GM18867 (cell line): ENCODE data around the gene EML1.
A peak's percentile ranks its signal among the peaks of the same experiment; 100 is the strongest.

Source experiments
- ATAC-seq: cut with Tn5 transposase; IDR thresholded peaks from one replicate; pipeline ENCODE4 v1.9.1; 2021; ENCODE audit warnings: mild to moderate bottlenecking, moderate library complexity; ENCODE audit not compliant: unreplicated experiment

EML1 gene

DNA sequence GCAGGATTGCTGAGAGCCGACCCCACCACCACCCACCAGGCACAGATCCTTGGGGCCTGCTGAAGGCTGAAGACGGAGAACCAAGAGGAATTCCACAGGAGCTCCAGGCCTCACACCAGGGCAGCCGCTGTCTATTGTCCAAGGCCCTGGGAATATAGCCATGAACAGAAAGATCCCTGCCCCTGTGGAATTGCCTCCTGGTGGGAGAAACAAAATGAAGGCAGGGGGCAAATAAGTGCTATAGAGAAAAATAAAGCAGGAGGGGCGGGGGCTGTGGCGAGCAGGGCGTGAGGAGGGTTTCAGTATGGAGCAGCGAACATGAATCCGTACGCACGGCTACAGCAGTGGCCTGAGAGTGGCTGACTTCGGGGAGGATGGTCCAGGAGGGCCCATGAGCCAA is 96.1 kb downstream of the EML1 start:
- ATAC-seq: no peak

DNA sequence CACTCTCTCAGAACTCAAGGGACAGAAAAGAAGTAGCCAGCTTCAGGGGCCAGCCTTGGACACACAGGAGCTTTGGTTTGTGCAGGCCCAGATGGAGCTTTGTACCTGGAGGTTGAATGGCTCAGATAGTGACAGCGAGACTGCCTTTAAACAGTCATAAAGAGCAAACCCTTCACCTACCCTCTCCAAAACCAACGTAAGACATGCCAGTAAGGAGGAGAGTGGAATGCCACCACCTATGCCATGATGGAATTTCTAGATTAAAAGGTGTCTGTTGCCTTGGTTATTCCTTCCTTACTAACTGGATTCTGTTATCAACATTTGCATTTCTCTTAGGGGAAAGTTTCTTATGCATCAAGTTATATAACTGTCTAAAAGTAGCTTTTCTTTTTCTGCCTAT is 98.1 kb downstream of the EML1 start:
- ATAC-seq: no peak

DNA sequence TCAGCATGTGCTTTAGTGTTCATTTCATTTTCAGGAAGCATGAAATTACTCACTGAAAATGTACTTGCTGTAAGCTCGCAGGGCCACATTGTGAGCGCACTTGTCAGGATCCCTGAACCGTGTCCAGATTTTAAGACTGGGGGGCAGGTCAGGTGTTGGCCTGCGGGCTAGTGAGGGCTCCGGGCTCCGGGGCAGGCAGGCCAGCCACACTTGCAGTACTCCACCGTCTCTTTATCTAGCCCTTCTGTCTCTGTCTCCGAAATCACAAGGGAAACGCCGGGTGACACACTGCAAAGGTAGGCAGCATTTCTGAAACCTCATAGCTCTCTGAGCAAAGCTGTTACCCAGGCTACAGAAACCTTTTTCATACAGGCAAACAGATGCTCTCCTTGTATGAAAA is 98.7 kb downstream of the EML1 start:
- peak; percentile 62 for ATAC-seq

DNA sequence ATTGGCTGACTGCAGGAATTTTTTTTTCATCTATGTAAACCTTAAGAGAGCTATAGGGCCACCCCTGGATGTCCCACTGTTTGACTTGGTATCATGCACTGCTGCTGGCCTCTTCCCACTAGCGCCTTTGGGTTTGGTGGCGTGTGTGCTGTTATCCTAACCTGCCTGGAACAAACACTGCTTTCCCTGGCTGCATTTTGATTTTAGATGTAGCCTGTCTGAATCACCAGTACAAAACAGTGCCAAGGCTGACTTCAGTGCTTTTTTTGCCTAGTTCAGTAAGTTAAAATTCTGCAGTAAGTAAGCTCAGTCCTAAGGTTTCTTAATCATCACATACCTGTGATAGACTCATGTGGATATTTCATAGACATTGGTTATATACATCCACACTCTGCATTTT is 99.2 kb downstream of the EML1 start:
- ATAC-seq: peak; percentile 6

DNA sequence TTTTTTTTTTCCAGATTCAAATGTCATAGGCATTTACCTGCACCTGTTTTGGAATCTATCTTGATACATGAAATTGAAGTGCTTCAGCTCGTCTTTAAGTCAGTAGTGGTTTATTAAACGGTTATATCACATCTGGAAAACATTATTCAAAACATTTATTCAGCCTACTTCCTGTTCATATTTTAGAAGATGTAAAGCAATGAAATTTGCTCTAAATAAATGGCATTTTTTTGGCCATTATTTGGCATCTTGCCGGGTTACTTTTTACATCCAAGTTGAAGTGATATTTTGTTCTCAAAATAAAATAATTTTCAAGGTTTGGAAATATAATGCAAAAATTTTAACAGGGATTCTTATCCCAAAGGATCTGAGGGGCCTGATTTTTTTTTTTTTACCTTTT is 103.1 kb downstream of the EML1 start:
- no peak for ATAC-seq

DNA sequence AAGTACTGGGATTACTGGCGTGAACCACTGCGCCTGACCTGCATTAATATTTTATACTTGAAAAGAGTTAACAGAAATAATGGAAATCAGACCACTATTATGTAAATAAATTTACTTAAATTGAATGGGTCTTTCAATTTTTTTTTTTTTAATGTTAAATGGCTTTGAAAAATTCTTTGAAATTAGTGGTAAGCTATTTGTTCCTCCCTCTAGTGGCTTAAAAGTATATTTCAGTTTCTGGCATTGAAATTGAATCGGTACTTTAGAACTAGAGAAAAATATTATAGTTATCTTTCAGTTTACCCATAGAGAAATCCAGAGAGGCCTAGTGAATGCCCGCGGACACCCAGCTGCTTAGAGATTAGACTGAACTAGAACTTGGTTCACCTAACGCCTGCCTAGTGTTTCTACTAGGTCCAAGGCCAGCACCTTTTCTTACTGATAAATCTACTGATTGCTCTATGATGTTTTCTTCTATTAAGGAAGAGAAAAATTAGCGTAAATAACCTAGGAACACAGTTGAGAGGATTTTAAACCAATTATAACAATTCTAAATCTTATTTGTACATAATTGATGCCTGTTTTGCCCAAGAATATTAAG is 106.5 kb downstream of the EML1 start:
- ATAC-seq: no peak

DNA sequence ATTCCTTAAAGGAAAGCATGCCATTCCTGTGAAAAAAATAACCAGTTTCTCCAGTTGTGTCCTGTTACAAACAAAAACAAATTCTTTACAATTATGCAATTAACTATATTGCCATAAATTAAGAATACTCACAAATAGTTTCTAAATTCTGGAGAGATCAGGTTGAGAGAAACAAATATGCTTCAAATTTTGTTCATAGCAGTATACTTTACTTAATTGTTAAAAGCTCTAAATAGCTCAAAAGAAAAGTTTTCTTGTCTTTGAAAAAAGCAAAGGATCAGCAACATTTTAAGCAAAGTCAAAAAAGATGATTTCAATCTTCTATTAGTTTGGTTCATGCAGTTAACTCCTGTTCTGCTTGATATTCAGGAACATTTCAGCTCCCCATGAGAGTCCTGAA is 109.7 kb downstream of the EML1 start:
- ATAC-seq: no peak

DNA sequence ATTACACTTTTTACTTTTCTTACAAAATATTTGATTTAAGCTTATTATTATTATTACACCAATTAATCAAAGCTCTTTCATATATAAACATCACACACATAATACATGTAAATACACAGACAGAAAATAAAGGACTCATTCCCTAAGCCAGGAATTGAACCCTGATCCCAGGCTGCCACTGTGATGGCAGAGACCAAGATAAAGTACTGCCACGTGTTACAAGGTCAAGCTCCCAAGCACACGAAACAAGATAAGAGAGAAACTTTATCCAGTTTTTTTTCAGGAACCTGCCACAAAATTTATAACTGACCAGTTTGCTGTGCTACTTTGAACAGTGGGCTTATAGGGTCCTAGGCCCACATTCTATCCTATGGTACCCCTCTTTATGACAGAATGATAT is 111.3 kb downstream of the EML1 start:
- ATAC-seq: no peak

DNA sequence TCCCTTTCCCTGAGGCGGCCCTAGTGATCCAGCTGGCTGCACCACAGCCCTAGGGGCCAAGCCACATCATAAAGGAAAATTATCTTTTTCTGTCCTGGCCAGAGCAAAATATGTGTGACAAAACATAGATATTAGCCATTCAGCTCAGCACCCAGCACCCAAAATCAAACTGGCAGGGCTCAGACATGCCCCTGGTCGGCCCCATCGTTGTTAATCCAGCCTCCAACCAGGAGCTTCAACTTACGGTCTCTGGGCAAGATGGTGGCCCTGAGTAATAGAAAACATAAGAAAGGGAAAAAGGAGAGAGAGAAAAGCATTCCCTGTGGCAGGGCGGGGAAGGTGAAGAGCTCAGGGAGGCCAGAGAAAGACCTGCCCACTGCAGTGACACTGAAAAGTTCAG is 111.9 kb downstream of the EML1 start:
- no peak for ATAC-seq

DNA sequence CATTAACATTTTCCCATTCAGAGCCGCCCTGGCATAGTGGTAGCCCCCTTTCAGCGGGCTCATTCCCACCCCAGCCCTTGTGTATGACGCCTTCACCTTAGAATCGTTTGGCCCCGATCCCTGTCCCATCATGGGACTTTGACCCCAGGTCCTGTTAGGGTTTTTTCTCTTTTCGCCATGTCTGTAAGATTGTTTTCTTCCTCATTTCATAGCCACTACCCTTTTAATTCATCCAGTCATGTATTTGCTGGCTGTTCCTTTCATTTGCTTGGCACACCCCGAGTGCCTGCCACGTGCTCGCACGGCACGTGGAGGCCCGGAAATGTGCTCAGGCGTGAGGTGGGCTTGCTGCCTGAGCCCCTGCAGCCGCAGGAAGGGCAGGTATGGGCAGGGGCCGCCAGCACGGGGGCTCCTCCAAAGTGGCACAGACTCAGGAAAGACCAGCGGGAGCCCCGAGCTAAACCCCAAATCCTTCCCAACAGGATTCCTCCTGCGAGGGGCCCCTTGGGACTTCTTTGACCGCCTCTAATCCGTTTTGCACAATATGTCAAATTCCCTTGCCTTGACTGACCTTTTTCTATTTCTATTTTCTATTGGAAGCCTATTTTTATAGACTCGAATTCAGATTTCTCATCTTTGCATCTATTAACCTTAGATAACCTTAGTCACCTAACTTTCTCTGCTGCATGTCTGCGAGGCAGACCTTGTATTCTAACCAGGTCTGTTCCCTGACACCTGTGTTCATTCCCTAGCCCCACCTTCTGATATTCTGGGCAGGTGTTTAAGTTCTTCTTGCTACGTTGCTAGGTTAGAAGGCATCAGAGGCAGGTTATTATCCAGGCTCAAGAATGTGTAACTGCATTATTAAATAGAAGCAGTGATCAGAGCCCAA is 114.8 kb downstream of the EML1 start:
- ATAC-seq: no peak

DNA sequence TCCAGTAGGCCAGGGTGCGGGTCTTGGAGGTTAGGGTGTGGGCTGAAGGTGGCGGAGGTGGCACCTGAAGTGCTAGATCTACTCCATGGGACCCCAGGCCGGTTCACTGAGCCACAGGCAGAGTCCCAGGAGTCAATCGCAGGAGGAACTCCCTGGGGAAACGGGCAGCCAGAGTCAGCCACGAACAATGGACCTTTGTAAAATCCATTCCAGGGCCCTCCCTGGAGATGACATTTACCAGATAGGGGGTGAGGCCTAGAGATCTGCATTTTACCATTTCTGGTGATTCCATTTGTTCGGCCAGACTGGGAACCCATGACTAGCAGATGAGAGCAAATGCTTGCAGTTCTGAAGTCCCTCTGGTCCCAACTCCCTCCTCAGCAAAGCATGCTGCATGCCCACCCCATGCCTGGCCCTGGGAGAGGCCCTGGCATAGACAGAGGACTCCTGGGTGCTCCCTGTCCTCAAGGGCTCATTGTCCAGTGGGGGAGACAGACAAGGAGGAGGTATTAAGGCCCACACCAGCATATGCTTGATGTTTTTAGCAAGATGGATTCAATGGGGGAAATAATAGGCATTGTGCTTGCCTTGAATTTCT is 115.5 kb downstream of the EML1 start:
- no peak for ATAC-seq

DNA sequence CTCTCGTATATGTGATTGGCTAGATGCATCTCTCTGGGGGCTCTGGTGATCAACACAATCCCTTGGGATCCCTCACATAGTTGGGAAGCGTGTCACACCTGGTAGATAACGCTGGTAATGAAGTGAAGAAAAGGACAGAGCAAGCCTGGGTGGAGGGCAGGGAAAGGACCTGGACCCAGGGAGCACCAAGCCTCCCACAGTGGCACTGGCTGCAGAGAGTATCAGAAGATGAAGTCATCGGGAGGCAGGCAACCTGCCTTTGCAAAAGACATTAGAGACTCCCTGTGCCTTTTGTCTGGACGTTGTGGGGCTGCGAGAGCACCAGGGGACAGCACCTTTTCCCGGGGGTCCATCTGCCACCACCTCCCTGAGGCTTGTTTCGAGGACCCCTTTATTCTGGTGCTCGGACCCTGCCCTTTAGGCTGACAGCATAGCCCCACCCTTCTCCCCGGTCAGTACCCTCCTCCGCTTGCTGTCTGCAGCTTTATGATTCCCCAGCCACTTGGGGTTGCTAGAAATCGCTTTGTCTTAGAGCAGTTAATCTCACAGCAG is 116.4 kb downstream of the EML1 start:
- no peak for ATAC-seq

DNA sequence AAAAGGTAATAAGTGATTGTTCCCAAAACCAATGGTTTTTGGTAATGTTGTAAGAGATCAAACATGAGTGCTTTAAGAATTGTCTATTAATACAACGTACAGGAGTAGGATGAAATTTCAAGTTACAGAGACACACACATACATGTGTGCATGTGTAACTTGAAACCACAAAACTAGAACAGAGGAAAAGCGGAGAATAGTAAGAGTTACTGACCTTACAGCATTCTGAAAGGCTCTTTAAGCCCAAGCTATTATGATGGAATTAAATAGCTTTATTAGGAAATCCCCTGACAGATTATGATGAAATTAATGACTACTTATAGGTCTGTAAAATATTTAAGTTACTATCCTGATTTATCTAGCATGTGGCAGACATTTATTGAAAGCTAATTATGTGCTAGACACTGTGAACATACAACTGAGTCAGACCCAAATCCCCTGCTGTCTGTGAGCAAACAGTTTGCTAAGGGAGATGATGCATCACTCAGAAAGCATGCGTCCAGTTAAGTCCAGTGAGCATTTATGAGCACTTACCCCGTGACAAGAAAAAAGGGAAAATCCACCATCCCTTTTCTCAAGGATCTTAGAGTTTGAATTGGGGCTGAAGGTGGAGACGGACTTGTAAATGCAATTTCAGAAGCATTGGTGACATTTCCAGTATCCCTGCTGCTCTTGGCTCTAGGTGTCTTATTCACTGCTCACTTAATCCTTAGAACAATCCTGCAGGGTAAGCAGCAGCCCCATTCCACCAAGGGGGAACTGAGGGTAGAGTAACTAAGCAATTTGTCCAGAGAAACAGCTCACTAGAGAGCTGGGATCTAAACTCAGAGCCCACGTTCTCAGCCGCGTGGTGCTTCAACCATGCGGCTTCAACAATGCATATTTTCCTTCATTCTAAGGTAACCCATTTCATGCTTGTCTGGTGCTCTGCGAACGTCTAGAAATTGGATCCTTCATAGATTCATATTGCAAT is 117.4 kb downstream of the EML1 start:
- no peak for ATAC-seq

DNA sequence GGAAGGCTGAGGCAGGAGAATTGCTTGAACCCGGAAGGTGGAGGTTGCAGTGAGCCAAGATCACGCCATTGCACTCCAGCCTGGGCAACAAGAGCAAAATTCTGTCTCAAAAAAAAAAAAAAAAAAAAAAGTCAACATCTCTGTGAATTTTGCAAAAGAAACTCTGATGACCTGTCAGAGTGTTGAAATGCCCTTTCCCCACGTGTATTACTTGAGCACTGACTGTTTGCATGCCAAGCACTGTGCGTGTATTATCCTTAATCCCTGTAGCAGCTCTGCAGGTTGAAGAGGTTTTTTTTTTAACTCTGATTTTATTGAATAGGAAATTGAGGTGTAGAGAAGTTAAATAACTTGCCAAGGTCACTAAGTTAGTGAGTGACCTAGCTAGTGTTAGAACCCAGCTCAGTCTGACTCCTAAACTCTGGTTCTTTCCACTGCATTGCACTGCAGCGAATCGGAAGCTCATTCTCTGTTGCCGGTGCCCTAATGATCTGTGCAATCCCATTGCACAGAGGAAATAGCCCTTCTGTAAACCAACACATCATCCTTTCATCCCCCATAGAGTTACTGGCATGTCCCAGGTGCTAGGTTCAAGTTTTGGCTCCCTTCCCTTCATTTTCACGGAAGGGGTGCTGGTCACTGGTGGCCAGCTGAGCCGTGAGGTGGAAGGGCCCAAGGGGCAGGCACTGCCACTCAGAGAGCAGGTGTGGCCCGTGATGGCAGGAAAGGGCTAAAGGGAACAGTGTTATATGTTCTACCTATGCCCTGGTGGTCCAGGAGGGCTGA is 122.3 kb downstream of the EML1 start:
- no peak for ATAC-seq

DNA sequence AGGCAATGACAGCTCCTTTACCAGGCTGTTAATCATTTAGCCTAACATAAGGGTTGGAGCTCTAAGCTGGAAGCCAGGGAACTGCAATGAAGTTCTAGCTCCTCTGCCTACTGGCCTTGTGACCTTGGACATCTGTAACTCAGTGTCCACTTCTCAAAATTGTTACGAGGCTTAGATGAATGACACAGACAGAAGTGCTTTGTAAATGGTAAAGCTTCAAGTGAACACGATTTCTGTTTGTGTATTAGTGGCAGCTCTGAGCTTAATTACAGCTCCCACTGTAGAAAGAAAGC is 122.8 kb downstream of the EML1 start:
- no peak for ATAC-seq

DNA sequence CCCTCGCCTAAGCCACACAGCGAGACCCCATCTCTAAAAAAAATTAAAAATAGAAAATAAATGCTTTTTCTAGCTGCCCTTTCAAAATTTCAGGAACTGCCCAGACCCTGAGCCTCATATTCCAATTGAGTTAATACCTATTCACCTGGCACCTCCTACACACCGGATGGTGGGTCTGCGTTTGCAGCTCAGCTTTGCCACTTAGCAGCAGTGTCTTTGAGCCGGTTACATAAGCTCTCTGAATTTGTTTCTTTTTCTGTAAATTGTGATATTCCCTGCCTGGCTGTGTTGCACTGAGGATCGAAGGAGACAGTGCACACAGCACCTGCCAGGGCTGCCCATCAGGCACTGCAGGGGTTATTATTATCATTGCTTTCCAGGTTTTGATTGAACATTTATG is 125.6 kb downstream of the EML1 start:
- no peak for ATAC-seq

DNA sequence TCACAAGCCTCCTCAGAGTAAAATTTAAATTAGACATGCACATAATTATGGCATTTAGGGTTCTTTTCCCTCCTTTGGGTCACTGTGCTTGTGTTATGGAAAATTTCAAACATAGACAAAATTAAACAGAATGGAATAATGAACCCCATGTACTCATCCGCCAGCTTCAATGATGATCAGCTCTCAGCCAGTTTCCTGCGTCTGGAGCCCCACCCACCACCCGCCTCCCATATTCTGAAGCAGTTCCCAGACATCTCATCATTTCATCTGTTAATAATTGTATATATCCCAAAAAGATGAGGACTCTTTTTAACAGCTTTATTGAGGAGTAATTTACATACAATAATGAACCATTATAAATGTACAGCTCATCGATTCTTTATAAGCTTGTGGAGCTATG is 128.2 kb downstream of the EML1 start:
- no peak for ATAC-seq

DNA sequence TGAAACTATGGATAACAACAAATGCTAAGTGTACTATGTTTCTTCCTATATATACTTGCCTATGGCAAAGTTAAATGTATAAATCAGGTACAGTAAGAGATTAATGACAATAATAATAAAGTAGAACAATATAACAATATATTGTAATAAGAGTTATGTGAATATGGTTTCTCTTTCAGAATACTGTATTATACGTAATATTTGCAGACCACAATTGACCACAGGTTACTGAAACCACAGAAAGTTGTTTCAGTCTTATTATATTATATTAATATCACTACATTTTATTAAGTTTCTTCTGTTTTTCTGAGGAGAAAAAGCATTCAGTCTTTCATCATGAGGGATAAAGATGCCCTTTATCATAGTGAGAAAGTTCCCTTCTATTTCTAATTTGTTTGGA is 131.2 kb downstream of the EML1 start:
- ATAC-seq: no peak

DNA sequence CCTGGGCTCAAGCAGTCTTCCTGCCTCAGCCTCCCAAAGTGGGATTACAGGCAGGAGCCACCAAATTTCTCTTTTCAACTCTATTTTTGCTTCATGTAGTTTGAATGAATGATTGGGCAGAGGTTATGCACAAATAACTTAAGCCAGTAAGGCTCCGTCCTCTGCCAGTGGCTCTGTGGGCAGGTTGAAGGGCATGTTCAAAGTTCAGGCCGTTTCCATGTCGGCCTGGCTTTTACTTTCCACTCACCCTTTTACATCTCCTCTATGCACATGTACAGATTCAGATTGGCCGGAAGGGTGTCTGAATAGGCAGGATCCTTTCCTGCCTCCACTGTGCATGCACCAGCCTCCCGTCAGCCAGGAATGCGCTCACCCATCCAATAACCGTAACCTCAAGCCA is 132.3 kb downstream of the EML1 start:
- no peak for ATAC-seq

DNA sequence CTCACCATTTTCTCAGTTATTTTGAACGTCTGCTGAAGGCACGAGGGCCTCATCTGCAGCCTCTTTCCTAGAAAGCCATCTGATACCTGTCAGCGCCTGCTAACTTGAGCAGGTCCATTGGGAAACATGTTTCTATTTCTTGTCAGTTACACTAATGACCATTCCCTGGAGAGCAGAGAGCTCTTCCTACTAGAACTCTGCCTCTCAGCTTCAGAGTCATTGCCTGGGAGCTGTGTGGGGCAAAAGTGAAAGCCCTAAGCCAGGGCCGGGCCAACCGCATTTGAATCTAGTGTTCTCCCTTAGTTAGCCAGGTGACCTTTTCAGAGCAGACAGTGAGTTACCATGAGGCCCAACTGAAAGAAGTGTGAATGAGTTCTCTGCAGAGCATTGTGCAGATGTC is 135.8 kb downstream of the EML1 start:
- no peak for ATAC-seq
